PFSK-1 (cell line): ENCODE measurements around the gene KRT25.

Source experiments
- POLR2AphosphoS5 ChIP-seq: IDR thresholded peaks from 2 replicates; pipeline ENCODE4 v1.6.1; 2012; ENCODE audit warnings: low read depth, mild to moderate bottlenecking, control low read depth, low read length, moderate library complexity
- SIN3A ChIP-seq: IDR thresholded peaks from 2 replicates; pipeline ENCODE4 v1.6.1; 2012; ENCODE audit warnings: mild to moderate bottlenecking, low read length, moderate library complexity, borderline replicate concordance; ENCODE audit not compliant: insufficient read depth
- TAF1 ChIP-seq: IDR thresholded peaks from 2 replicates; pipeline ENCODE4 v1.6.1; 2012; ENCODE audit warnings: low read length, control low read depth, borderline replicate concordance; ENCODE audit not compliant: insufficient read depth
- TF ChIP-seq, protein P1 (sequence below), 2 experiments: IDR thresholded peaks; 2 replicates each; pipeline versions ENCODE4 v1.6.1 to v1.8.0; 2011 to 2012; ENCODE audit warnings: low read depth in 2 of 2, low read length in 2 of 2, control low read depth in 1 of 2, inconsistent platforms in 1 of 2, mild to moderate bottlenecking in 1 of 2, moderate library complexity in 1 of 2; ENCODE audit not compliant: insufficient read depth in 1 of 2

DNA sequence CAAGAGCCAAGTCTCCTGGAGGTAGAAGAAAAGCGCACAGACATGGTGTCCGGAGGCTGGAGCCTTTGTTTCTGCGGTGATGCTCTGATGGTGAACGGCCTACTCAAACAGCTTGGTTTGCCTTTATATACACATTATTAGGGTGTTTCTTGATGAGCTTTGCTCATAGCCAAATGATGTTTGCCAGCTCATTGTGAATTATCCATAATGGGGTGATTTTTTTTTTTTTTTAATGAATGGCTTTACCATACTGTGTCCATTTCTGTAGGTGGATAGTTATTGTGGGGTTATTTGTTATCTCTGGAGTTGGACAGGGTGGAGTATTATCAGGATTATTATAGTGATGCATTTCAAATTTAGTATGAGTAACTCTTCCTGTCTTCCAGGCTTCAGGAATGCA lies 27.3 kb upstream of the KRT25 start, which contains the start of gene KRT27:
- TF ChIP-seq POLR2AphosphoS5: no peak
- TF ChIP-seq, protein P1, sequence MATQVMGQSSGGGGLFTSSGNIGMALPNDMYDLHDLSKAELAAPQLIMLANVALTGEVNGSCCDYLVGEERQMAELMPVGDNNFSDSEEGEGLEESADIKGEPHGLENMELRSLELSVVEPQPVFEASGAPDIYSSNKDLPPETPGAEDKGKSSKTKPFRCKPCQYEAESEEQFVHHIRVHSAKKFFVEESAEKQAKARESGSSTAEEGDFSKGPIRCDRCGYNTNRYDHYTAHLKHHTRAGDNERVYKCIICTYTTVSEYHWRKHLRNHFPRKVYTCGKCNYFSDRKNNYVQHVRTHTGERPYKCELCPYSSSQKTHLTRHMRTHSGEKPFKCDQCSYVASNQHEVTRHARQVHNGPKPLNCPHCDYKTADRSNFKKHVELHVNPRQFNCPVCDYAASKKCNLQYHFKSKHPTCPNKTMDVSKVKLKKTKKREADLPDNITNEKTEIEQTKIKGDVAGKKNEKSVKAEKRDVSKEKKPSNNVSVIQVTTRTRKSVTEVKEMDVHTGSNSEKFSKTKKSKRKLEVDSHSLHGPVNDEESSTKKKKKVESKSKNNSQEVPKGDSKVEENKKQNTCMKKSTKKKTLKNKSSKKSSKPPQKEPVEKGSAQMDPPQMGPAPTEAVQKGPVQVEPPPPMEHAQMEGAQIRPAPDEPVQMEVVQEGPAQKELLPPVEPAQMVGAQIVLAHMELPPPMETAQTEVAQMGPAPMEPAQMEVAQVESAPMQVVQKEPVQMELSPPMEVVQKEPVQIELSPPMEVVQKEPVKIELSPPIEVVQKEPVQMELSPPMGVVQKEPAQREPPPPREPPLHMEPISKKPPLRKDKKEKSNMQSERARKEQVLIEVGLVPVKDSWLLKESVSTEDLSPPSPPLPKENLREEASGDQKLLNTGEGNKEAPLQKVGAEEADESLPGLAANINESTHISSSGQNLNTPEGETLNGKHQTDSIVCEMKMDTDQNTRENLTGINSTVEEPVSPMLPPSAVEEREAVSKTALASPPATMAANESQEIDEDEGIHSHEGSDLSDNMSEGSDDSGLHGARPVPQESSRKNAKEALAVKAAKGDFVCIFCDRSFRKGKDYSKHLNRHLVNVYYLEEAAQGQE (IDR thresholded peaks at IDR 0.05; ENCODE audit: insufficient read depth in 1 of 2, low read depth in 2 of 2, low read length in 2 of 2): no peak
- TF ChIP-seq TAF1: no peak
- no peak for TF ChIP-seq SIN3A
